ENCODE measurements around the gene TUG1. TPM values are rescaled to one million over a fixed set of nuclear protein-coding genes. Genes with fewer than 3 reads are reported as not detected.

The TUG1 gene
- total and polyA plus RNA-seq, 12 donors: 33.3 to 90.5 (median 54.0) TPM

DNA sequence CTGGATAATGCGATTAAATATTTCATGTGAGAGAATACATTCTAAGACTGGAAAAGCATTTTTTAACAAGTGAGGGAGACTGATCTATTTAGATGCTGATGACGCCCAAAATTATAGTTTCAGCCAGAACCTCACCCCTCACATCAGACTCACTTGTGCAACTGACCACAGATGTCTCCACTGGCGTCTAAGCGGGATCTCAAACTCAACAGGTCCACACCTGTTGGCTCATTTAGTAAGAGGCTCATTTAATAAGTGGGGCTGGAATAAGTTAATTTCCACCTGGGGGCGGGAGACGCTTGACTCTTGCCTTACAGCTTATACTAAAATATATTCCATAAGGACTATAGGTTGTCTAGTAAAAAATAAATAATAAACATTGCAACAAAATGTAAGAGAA lies 48.0 kb upstream of the TUG1 start:
- H3K4me1 ChIP-seq (replicated peaks in 1 of 2): peaks cover 0 to 13% of the 10 kb centered on the region in 2 donors
- H3K9me3 ChIP-seq (replicated peaks in 1 of 3): peaks cover 0 to 4% (median 0%) of the 10 kb centered on the region in 3 donors
- peak overlapping the region in 1 of 4 donors; percentile 39 for H3K4me3 ChIP-seq
- 72 to 76% (median 72%) methylated on average over 6 of the region's 6 CpGs for WGBS, 4 donors
- intact Hi-C loops (cut with DNase I): loop anchor here (2.0 to 10.0 kb wide), 3 partner anchors 158 to 286 kb away; partner anchors contain the start of gene SLC35E4 (in 2 of the 2)
- no peak overlapping the region for H3K27ac ChIP-seq
- TF ChIP-seq CTCF (IDR thresholded peaks at IDR 0.05) (no peak), POLR2A (IDR thresholded peaks at IDR 0.05) (no peak)
- no peaks in the 10 kb centered on the region for H3K27me3 ChIP-seq
- no peak for DNase-seq
- H3K36me3 ChIP-seq (replicated peaks in 1 of 2): no peaks in the 10 kb centered on the region

GRCh38 chr22:30922151-30922611 lies 46.9 kb upstream of the TUG1 start:
- peaks cover 0 to 13% of the 10 kb centered on the region in 2 donors for H3K4me1 ChIP-seq (replicated peaks in 1 of 2)
- no peak for TF ChIP-seq CTCF (IDR thresholded peaks at IDR 0.05)
- no peak for TF ChIP-seq POLR2A (IDR thresholded peaks at IDR 0.05)
- peaks cover 0 to 7% of the 10 kb centered on the region in 2 donors for H3K36me3 ChIP-seq (replicated peaks in 1 of 2)
- WGBS, 4 donors: 29 to 71% (median 49%) methylated on average over 13 to 34 of the region's 34 CpGs
- no peaks in the 10 kb centered on the region for H3K27me3 ChIP-seq
- no peaks in the 10 kb centered on the region for H3K9me3 ChIP-seq (replicated peaks in 1 of 3)
- intact Hi-C loops (cut with DNase I): loop anchor here (5.0 to 10.0 kb wide), 2 partner anchors 160 to 287 kb away; partner anchors contain the start of gene SLC35E4 (in 2 of the 2)
- DNase-seq: peak; percentile 56 to 79 (median 62)
- H3K27ac ChIP-seq: peak overlapping the region in 2 of 5 donors; percentile 38 to 41
- peak overlapping the region in 2 of 4 donors; percentile 9 to 39 for H3K4me3 ChIP-seq

DNA sequence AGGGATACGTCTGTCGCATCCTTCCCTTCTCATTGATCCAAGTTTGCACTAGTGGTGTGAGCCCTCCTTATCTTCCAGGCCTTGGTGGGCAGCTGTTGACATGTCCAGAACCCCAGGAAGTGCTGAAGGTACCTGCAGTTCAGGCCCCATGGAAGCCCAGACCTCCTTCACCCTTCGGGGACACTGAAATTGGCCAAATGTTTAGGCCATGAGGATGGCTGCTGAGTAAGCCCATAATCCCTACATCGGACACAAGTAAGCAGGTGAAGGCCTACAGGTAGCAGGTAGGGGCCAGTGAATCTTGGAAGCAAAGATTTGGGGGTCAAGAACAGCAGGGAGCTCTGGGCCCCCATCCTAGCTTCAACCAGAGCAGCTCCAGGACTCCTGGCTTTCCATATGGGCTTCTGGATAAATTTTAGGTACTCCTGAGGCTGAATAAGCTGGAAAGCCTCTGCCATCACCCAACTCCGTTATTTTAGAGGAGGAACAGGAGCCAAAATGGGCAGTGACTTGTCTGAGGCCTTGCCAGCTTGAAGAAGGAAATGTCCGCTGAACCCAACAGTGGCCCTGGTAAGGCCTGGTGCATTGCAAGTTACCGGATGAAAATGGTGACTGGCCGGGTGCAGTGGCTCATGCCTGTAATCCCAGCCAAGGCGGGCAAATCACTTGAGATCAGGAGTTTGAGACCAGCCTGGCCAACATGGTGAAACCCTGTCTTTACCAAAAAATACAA lies 45.7 kb upstream of the TUG1 start:
- intact Hi-C loops (cut with DNase I): loop anchor here (5.0 to 10.0 kb wide), 2 partner anchors 161 to 289 kb away; partner anchors contain the start of gene SLC35E4 (in 2 of the 2)
- DNase-seq: peak in 1 of 7 donors; percentile 18
- H3K27ac ChIP-seq: no peak overlapping the region
- H3K9me3 ChIP-seq (replicated peaks in 1 of 3): no peaks in the 10 kb centered on the region
- WGBS, 4 donors: 91 to 96% (median 93%) methylated on average over 8 to 9 of the region's 9 CpGs
- no peak overlapping the region for H3K4me3 ChIP-seq
- peaks cover 0 to 19% of the 10 kb centered on the region in 2 donors for H3K36me3 ChIP-seq (replicated peaks in 1 of 2)
- no peak for TF ChIP-seq POLR2A (IDR thresholded peaks at IDR 0.05)
- no peak for TF ChIP-seq CTCF (IDR thresholded peaks at IDR 0.05)
- no peaks in the 10 kb centered on the region for H3K27me3 ChIP-seq
- H3K4me1 ChIP-seq (replicated peaks in 1 of 2): peaks cover 0 to 13% of the 10 kb centered on the region in 2 donors

DNA sequence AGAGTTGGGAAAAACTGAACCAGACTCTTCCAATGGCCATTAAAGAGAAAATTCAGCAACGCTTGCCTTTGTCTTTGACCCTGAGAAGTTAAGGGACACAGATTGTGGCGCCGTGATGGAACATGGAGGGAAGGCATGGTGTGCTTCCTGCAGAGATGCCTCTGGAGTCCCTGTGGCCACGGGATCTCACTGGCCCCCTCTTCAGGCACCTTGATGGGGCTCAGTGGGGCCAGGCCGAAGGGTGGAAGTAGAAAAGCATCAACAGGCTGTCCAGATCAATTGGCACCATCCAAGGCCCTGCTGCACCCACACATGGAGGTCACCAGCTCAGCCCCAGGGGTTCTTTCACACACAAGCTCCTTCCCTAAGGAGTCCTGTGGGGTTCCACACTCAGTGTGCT lies 43.4 kb upstream of the TUG1 start:
- Histone ChIP-seq H3K9me3 (replicated peaks in 1 of 3) (no peaks in the 10 kb centered on the region), H3K27me3 (no peaks in the 10 kb centered on the region), H3K36me3 (replicated peaks in 1 of 2) (peaks cover 0 to 40% of the 10 kb centered on the region in 2 donors), H3K27ac (no peak overlapping the region), H3K4me1 (replicated peaks in 1 of 2) (peaks cover 0 to 10% of the 10 kb centered on the region in 2 donors), H3K4me3 (no peak overlapping the region)
- TF ChIP-seq CTCF (IDR thresholded peaks at IDR 0.05): no peak
- no peak for TF ChIP-seq POLR2A (IDR thresholded peaks at IDR 0.05)
- intact Hi-C loops (cut with DNase I): loop anchor here (10.0 kb wide), 1 partner anchor 291 kb away; the partner anchor contains the start of gene SLC35E4 (in 2 of the 2)
- DNase-seq: peak in 1 of 7 donors; percentile 35
- WGBS, 4 donors: 94 to 96% (median 95%) methylated on average over 5 of the region's 5 CpGs

All from adrenal gland (tissue), 12 donors.